Hematopoietic multipotent progenitor cell treated with erythropoietin and hydrocortisone succinate and interleukin-3 and kit ligand, for 4 days (in vitro differentiated cells): ENCODE measurements around the gene RAB3GAP2.
"Not testable (repeated sequence)": the region's sequence is repeated elsewhere in the genome, so short reads cannot be mapped to it uniquely, and the experiment has no call there.

Experiments
- DNase-seq: peaks from one replicate; pipeline ENCODE4 v3.0.0-alpha.2; 2015

Gene RAB3GAP2

GRCh38 chr1:220272047-220272840 lies at the start of gene RAB3GAP2:
RAB3GAP2 (minus strand) TSS chr1:220272453; CDS start chr1:220272337, 116 bp downstream.
- peak; percentile 97 for DNase-seq

- peak; percentile 4 for DNase-seq
Observed at GRCh38 chr1:220321758-220322157, 49.5 kb upstream of the RAB3GAP2 start.

- no peak for DNase-seq
Observed at GRCh38 chr1:220320709-220321108, 48.5 kb upstream of the RAB3GAP2 start.

GRCh38 chr1:220318673-220319072 lies 46.4 kb upstream of the RAB3GAP2 start:
- no peak for DNase-seq

GRCh38 chr1:220317161-220317560 lies 44.9 kb upstream of the RAB3GAP2 start:
- DNase-seq: no peak

- no peak for DNase-seq
Observed at GRCh38 chr1:220316305-220316704, 44.1 kb upstream of the RAB3GAP2 start.

GRCh38 chr1:220315070-220315839 lies 43.0 kb upstream of the RAB3GAP2 start:
- DNase-seq: no peak

- DNase-seq: no peak
Observed at GRCh38 chr1:220313576-220313975, 41.3 kb upstream of the RAB3GAP2 start.

- not testable (repeated sequence) for DNase-seq
Observed at GRCh38 chr1:220310147-220310546, 37.9 kb upstream of the RAB3GAP2 start.

- DNase-seq: no peak
Observed at GRCh38 chr1:220307607-220308006, 35.4 kb upstream of the RAB3GAP2 start.

GRCh38 chr1:220306339-220306738 lies 34.1 kb upstream of the RAB3GAP2 start:
- DNase-seq: no peak

GRCh38 chr1:220303871-220304270 lies 31.6 kb upstream of the RAB3GAP2 start:
- DNase-seq: no peak

- DNase-seq: no peak
Observed at GRCh38 chr1:220301630-220302029, 29.4 kb upstream of the RAB3GAP2 start.

GRCh38 chr1:220300442-220301121 lies 28.3 kb upstream of the RAB3GAP2 start:
- peak; percentile 29 for DNase-seq

GRCh38 chr1:220299337-220299736 lies 27.1 kb upstream of the RAB3GAP2 start:
- no peak for DNase-seq

GRCh38 chr1:220298470-220299205 lies 26.4 kb upstream of the RAB3GAP2 start:
- no peak for DNase-seq

GRCh38 chr1:220296981-220297380 lies 24.7 kb upstream of the RAB3GAP2 start:
- no peak for DNase-seq

GRCh38 chr1:220294846-220295301 lies 22.6 kb upstream of the RAB3GAP2 start:
- no peak for DNase-seq

GRCh38 chr1:220291580-220291979 lies 19.3 kb upstream of the RAB3GAP2 start:
- DNase-seq: no peak

GRCh38 chr1:220290140-220290761 lies 18.0 kb upstream of the RAB3GAP2 start:
- no peak for DNase-seq

GRCh38 chr1:220287129-220287528 lies 14.9 kb upstream of the RAB3GAP2 start:
- DNase-seq: no peak

- no peak for DNase-seq
Observed at GRCh38 chr1:220283625-220284024, 11.4 kb upstream of the RAB3GAP2 start.
